ENCODE measurements around the gene TRPV4.

- TF ChIP-seq REST (IDR thresholded peaks at IDR 0.05; ENCODE audit: low read depth, low read length): no peak
- no peak for TF ChIP-seq CTCF (IDR thresholded peaks at IDR 0.05)
- no peak for TF ChIP-seq RAD21 (IDR thresholded peaks at IDR 0.05; ENCODE audit: low read length)
- no peak for TF ChIP-seq SMC3 (IDR thresholded peaks at IDR 0.05; ENCODE audit: low read depth, low read length)
- TF ChIP-seq JUND (IDR thresholded peaks at IDR 0.05): no peak
- no peak for TF ChIP-seq MXI1 (IDR thresholded peaks at IDR 0.05; ENCODE audit: low read depth, low read length)
- no peak for TF ChIP-seq RXRA (IDR thresholded peaks at IDR 0.05; ENCODE audit: borderline replicate concordance, low read depth)
- no peak for TF ChIP-seq EZH2phosphoT487 (IDR thresholded peaks at IDR 0.05; ENCODE audit: borderline replicate concordance, low read depth)
- no peak for TF ChIP-seq NFIC (IDR thresholded peaks at IDR 0.05; ENCODE audit: borderline replicate concordance)
- TF ChIP-seq CHD2 (IDR thresholded peaks at IDR 0.05; ENCODE audit: low read length, partially characterized antibody): no peak
- TF ChIP-seq RFX5 (IDR thresholded peaks at IDR 0.05; ENCODE audit: low read length): no peak
These were observed 3.7 kb upstream of the TRPV4 start for GRCh38 chr12:109836916-109837315.
